Fibroblast of gingiva (primary cell): Measurements from ENCODE around the gene CEP131.
"Not testable (repeated sequence)": the region's sequence is repeated elsewhere in the genome, so short reads cannot be mapped to it uniquely, and the experiment has no call there.

Experiments used
- DNase-seq: peaks from one replicate; pipeline ENCODE4 v3.0.0-alpha.2; 2011; ENCODE audit warnings: low read depth

Gene CEP131

DNA sequence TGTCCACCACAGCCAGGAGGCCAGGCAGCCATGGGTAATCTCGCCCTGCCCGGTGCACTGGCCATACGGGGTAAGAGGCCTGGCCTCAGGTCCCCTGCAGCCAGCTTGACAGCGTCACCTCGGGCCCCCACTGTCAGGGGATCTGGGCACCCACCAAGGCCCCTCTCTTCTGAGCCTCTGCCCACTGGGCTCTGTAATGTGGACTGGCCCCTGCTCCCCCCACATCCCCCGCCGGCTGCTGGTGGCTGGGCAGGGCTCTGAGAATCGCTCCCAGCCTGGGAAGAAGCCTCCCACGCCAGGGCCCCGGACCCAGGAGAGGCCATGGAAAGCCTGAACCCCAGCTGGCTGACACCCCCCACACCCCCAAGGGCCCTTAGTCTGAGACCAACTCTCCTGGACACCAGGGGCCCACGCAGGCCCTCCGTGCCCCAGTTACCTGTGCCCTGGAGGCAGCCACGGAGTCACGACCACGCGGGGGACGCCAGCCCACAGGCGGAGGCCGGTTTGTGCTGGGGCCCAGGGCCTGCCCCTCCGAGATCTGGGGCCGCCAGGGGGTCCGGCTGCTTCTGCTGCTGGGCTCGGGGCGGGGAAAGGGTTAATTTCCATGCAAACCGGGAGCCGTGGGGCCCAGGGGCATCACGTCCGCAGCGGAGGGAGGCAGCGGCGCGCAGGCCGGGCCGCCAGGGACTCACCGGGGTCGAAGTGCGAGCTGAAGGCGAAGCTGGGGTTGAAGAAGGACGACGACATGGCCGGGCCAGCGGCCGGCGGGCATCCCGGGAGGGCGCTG is 57.3 kb downstream of the CEP131 start, which contains the start of gene PVALEF:
Gene PVALEF (plus strand): TSS at position 262 of the 787 bp plus-strand sequence. CDS start 15,720 bp downstream, outside the sequence.
- DNase-seq, result no peak

DNA sequence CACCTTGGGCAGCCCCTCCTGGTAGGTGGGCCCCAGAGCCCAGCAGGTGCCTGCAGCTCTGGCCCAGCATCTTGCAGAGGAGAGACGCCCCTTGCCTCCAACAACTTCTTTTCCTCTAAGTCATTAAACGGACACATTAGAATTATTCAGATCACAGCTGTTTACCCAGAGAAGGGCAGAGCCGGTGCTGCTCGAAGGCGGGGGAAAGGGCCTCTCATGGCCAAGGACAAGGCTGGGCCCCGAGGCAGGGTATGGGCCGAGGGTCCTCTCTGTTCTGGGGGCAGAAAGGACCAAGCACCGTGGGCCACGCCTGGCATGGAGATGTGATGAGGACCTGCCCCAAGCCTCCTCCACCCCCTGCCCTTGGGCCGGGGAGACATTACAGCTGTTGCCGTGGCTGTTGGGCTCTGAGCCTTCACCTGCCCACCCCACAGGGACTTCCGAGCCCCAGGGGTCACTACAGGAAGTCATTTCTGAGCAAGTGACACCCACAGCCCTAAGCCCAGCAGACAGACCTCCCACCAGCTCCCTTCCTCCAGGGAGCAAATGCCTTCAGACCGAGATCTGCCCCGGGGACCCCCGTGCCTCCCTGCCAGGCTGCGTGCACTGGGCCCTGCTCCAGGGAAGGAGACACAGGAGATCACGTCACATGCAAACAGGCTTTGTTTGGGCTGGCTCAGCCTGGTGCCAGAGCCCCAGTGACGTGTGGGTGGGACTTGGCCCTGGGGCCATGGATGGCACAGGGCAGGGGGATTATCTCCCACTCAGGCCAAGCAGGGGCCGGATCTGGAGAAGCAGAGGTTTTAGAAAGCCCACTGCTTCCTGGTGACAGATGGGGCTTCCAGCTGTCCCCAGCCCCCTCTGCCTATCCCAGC is 58.2 kb downstream of the CEP131 start:
- no peak for DNase-seq

DNA sequence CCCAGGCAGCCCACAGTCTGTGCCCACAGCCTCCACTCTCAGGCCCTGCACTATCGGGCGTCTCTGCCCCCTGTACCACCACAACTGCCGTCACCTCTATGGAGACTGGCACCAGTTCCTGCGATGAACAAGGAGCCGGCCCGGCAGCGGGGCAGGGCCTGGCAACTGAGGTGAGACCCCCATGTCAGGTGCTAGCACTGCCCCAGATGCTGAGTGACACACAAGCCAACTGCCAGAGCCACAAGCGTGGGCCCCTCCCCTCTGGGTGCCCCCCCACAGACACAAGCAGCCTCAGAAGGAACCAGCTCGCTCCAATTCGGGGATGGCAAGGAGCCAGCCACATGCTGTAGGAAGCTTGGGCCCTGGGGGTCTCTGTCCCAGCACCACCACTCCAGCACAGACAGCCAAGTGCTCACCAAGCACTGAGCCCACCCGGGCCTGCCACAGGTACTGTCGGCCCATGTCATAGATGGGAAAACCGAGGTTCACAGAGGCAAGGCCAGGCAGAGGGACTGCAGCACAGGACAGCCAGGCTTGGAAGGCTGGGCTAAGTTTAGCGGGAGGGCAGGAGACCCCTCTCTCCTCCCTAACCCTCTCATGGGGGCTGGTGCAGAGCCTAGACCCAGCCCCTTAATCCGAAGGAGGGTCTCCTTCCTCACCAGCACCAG is 58.9 kb downstream of the CEP131 start:
- no peak for DNase-seq

GRCh38 chr17:81163051-81163695 is 59.6 kb downstream of the CEP131 start:
- no peak for DNase-seq

GRCh38 chr17:81162491-81162890 is 60.3 kb downstream of the CEP131 start:
- no peak for DNase-seq

DNA sequence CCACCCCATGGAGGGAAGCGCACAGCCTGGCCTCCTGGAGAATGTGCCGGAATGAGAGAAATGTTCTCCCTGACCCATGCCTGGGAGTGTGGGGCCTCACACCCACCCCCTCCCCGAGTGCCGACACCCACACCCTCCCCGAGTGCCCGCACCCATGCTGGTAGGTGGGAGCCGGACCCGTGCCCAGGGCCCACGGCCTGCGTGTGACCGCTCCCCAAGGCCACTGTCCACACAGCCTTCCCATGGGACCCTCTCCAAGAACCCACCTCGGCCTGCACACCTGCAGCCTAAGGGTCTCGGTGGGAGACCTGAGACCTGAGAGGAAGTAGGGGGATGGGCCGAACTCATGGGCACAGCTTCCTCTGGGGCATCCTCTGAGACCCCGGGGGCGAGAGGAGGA is 60.8 kb downstream of the CEP131 start:
- DNase-seq, result no peak

GRCh38 chr17:81161536-81161935 is 61.2 kb downstream of the CEP131 start:
- no peak for DNase-seq

DNA sequence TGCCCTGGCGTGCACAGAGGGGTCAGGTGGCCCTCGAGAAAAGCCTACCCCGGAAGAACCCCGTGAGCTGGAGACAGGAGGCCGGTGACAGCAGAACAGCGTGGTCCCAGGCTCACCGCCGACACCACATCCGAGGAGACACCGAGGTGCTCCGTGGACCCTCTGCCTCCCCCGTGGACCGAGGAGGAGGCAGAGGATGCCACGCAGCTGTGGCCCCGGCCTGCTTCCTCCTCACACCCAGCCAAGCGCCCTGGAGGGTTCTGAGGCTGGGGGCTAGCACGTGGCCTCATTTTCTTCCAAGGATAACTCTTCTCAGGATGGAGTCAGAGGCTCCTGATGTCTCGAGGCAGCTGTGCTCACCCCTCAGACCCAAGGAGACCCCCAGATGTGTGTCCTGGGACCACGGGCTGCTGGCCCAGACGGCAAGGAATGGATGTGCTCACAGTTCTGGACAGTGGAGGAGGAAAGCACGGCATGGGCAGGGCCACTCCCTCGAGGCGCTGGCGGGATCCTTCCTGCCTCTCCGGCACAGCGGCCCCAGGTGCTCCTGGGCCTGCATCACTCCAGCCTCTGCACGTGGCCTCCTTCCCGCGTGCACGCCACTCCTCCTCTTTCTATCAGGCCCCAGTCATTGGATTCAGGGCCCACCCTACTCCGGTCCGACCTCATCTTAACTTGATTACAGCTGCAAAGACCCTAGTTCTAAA is 61.9 kb downstream of the CEP131 start:
- no peak for DNase-seq

DNA sequence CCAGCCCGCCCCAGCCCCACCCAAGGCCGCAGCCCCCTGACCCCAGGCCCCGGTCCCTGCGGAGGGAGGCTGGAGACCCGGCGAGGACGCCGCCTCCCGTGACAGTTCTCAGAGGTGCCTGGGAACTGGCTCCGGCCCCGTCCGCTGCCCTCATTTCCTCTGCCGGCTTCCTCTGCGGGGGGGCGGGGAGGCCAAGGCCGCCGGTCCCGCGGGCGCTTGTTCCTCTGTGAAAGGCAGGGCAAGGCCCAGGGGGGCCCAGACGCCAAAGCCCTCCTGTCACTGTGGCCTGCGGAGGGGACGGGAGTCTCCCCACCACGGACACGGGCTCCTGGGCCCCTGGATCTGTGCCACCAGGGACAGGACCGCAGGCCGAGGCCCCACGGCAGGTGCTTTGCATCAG is 62.5 kb downstream of the CEP131 start:
- DNase-seq, result no peak

DNA sequence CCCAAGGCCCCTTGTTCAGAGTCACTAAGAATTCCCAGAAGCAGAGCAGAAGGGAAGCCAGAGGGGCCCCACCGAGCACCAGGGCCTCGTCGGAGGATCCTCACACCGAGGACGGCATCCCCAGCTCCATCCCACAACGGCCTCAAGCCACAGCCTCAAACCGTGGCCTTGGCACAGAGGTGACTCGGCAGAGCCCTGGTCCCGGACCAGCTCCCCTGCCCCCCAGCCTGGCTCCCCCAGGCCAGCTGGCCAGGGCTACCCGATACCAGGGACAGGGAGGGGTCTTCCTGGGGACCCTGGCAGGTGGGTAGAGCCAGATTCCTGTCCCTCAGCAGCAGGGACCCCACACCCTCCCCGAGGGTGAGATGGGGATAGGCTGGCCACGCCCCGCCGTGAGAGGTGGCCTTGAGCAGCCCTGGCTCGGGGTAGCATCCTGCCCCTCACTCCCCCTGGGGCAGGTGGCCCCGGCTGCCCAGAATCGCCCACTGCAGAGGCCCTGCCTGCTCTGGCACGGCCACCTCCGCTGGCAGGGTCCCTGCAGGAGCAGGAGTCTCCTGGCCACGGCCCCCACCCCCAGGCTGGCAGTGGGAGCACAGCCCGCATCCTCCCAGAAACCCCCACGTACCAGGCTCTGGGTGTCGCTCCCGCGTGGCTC is 63.0 kb downstream of the CEP131 start:
- no peak for DNase-seq

- DNase-seq, result no peak
Observed at GRCh38 chr17:81158688-81159590, 63.8 kb downstream of the CEP131 start.

DNA sequence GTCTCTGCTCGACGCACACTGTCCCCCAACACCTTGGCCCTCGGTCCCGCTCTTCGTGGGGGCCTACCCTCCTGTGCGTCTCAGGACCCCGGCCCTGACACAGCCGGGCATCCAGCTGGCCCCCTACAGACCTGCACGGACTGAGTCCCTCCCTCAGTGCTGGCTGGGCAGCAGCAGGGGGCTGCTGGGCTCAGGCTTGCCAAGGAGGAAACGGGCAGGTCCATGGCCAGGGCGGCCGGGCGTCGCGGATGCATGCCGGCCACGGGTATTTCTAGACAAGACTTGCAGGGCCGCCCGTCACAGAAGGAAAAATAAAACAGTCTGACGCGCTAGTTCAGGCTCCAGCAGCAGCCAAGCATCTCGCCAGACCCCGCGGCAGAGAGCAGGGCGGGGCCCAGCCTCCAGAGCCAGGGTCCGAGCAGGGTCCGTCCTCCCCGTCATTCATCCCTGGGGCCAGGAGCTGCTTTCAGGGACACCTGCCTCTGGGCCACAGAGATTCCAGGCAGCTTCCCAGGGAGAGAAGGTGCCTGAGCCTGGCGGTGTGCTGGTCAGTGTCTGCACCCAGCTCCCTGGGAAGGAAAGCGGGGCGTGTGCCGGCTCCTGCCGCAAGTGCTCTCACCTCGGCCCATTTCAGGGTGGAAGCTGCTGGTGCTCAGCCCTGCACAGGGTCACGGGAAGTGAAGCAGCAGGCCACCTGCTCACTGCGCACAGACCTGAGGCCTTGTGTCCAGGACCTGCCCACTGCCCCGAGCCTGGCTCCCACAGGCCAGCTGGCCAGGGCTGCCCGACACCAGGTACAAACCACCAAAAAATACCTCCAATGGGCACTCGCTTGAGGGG is 64.7 kb downstream of the CEP131 start:
- DNase-seq, result no peak

- DNase-seq, result no peak
Observed at GRCh38 chr17:81156866-81157805, 65.6 kb downstream of the CEP131 start.

GRCh38 chr17:81154961-81155360 is 67.8 kb downstream of the CEP131 start:
- no peak for DNase-seq

DNA sequence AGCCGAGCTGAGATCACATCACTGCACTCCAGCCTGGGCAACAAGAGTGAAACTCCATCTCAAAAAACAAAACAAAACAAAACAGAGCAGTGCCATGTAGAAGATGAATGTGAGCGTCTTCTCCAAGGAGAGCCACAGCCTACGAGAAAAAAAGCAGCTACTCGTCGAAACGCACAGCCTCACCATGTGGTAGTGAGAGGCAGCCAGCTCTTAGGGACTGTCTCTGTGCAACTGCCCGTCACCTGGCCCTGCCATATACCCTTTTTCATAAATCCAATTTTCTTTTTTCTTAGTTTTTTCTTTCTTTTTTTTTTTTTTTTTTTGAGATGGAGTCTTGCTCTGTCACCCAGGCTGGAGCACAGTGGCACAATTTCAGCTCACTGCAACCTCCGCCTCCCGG is 68.7 kb downstream of the CEP131 start:
- not testable (repeated sequence) for DNase-seq

DNA sequence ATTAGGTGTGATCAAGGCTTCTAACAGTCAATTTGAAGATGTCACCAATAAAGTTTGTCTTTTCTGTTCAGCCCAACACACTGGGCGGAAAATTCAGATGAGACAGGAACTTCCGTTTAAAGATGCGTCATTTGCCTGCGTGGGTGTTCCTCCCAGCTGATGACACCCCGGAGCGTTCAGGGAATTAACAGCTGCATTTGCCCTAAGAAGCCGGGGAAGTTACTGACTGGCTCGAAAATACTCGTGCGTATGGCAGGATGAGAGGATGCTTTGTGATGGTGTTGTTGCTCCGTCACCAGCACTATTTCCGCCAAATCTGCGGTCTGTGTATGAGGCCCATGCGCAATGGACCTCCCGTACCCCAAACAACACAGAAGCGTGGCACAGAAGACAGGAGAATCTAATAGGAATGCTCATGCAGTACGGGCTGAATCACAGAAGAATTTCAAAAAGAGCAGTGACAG is 69.4 kb downstream of the CEP131 start:
- DNase-seq, result no peak

DNA sequence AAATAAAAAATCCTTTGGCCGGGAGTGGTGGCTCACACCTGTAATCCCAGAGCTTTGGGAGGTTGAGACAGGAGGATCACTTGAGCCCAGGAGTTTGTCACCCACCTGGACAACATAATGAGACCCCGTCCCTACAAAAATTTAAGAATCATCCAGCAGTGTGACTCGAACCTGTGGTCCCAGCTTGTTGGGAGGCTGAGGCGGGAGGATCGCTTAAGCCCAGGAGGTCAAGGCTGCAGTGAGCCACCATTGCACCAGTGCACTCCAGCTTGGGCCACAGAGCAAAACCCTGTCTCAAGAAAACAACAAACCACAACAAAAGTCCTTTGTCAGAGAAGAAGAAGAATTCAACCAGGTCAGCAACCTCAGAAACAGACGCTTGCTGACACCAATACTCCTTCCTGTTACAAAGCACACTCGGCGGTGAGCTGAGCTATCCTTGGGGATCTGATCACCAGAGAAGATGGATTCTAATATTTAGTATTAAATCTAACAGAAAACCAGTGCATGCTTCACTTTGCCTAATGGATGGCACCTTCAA is 70.4 kb downstream of the CEP131 start:
- no peak for DNase-seq
